Measurements from ENCODE around the gene TUT7. TPM values are rescaled to one million over a fixed set of nuclear protein-coding genes. Genes with fewer than 3 reads are reported as not detected.
A peak's percentile ranks its signal among the peaks of the same experiment; 100 is the strongest.

TUT7 gene
- total and polyA plus RNA-seq, 8 donors = 25.0 to 37.2 (median 29.7) TPM

- Histone ChIP-seq H3K9me3 (no peaks in the 10 kb centered on the region), H3K4me3 (peak overlapping the region; percentile 68 to 69), H3K27me3 (no peaks in the 10 kb centered on the region), H3K36me3 (peaks cover 0 to 23% of the 10 kb centered on the region in 2 donors), H3K4me1 (peaks cover 15 to 55% of the 10 kb centered on the region in 2 donors), H3K27ac (peak overlapping the region; percentile 94)
- DNase-seq (peak in 2 of 4 donors; percentile 24 to 51), ATAC-seq (peak; percentile 47)
- intact Hi-C loops (cut with DNase I) = no loop called here
- no peak for TF ChIP-seq CTCF (IDR thresholded peaks at IDR 0.05)
These were observed 577 bp downstream of the TUT7 start for GRCh38 chr9:86353655-86354010.

GRCh38 chr9:86352440-86353077, 1.7 kb downstream of the TUT7 start:
- no peak for ATAC-seq
- H3K4me3 ChIP-seq = peak overlapping the region in 1 of 2 donors; percentile 69
- no peaks in the 10 kb centered on the region for H3K9me3 ChIP-seq
- intact Hi-C loops (cut with DNase I) = no loop called here
- peak overlapping the region; percentile 2 to 47 for H3K27ac ChIP-seq
- DNase-seq = no peak
- no peak for TF ChIP-seq CTCF (IDR thresholded peaks at IDR 0.05)
- H3K4me1 ChIP-seq = peaks cover 15 to 65% of the 10 kb centered on the region in 2 donors
- H3K36me3 ChIP-seq = peaks cover 0 to 23% of the 10 kb centered on the region in 2 donors
- H3K27me3 ChIP-seq = no peaks in the 10 kb centered on the region

GRCh38 chr9:86351880-86352279, 2.3 kb downstream of the TUT7 start:
- intact Hi-C loops (cut with DNase I) = no loop called here
- Histone ChIP-seq H3K27me3 (no peaks in the 10 kb centered on the region), H3K36me3 (peaks cover 0 to 23% of the 10 kb centered on the region in 2 donors)

GRCh38 chr9:86350006-86350760, 4.0 kb downstream of the TUT7 start:
- intact Hi-C loops (cut with DNase I) = no loop called here
- Histone ChIP-seq H3K9me3 (no peaks in the 10 kb centered on the region), H3K36me3 (peaks cover 0 to 36% of the 10 kb centered on the region in 2 donors), H3K4me3 (peak overlapping the region in 1 of 2 donors; percentile 69), H3K27me3 (no peaks in the 10 kb centered on the region), H3K27ac (peak overlapping the region in 1 of 2 donors; percentile 35), H3K4me1 (peaks cover 18 to 85% of the 10 kb centered on the region in 2 donors)
- no peak for TF ChIP-seq CTCF (IDR thresholded peaks at IDR 0.05)
- ATAC-seq (no peak), DNase-seq (no peak)

More at GRCh38 chr9:86351880-86352279, 2.3 kb downstream of the TUT7 start:
- H3K4me1 ChIP-seq = peaks cover 18 to 72% of the 10 kb centered on the region in 2 donors
- no peaks in the 10 kb centered on the region for H3K9me3 ChIP-seq
- ATAC-seq (no peak), DNase-seq (no peak)
- no peak for TF ChIP-seq CTCF (IDR thresholded peaks at IDR 0.05)
- peak overlapping the region; percentile 2 to 47 for H3K27ac ChIP-seq
- H3K4me3 ChIP-seq = peak overlapping the region in 1 of 2 donors; percentile 69

- ATAC-seq = no peak
- Histone ChIP-seq H3K27me3 (no peaks in the 10 kb centered on the region), H3K36me3 (peaks cover 0 to 46% of the 10 kb centered on the region in 2 donors), H3K27ac (no peak overlapping the region), H3K9me3 (no peaks in the 10 kb centered on the region), H3K4me1 (peaks cover 18 to 80% of the 10 kb centered on the region in 2 donors), H3K4me3 (peak overlapping the region in 1 of 2 donors; percentile 69)
- no peak for TF ChIP-seq CTCF (IDR thresholded peaks at IDR 0.05)
- intact Hi-C loops (cut with DNase I) = no loop called here
- peak in 2 of 4 donors; percentile 10 to 16 for DNase-seq
These were observed 4.9 kb downstream of the TUT7 start for GRCh38 chr9:86349271-86349670.

Data from left lung (tissue), 10 donors.